ENCODE measurements around the gene SEMA3C.

DNA sequence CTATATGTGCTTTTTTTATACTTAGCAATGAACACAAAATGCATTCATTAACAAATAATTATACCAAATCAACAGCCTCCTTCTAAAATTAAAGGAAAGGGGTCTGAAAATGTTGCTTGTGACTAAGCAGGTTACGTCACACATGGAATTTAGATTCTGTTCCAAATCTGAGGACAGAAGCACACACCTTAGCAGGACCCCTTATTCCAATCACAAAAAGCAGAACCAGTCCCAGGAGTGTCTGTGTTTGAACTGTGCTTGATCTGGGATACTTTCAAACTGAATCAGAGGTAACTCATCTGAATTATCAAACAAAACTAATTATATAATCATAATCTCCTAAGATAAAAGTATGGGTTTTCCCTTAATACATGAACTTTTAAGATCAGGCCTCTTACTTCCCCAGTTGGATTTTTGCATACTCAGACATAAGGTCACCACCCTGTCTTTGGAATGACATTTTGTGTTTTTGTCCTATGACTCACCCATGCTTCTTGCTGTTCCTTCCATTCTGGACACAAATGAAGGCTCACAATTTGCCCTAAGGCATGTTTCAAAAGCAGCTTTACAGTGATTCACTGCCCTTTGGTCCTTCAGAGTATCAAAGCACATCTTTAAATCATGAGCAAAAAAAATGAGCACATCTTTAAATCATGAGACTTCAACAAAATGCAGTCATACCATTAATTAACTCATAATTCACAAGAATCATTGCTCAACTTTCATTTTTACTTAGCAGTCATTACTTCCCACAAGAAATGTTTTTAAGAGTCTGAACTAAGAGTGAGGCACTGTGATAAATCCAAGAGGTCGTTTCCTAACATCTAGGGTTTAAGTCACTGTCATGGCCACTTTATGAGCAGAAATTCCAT lies 35.5 kb downstream of the SEMA3C start:
- TF ChIP-seq, protein P1, sequence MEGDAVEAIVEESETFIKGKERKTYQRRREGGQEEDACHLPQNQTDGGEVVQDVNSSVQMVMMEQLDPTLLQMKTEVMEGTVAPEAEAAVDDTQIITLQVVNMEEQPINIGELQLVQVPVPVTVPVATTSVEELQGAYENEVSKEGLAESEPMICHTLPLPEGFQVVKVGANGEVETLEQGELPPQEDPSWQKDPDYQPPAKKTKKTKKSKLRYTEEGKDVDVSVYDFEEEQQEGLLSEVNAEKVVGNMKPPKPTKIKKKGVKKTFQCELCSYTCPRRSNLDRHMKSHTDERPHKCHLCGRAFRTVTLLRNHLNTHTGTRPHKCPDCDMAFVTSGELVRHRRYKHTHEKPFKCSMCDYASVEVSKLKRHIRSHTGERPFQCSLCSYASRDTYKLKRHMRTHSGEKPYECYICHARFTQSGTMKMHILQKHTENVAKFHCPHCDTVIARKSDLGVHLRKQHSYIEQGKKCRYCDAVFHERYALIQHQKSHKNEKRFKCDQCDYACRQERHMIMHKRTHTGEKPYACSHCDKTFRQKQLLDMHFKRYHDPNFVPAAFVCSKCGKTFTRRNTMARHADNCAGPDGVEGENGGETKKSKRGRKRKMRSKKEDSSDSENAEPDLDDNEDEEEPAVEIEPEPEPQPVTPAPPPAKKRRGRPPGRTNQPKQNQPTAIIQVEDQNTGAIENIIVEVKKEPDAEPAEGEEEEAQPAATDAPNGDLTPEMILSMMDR (IDR thresholded peaks at IDR 0.05): no peak
- TF ChIP-seq EZH2 (IDR thresholded peaks at IDR 0.05; ENCODE audit: borderline replicate concordance, insufficient read depth, low read depth, low read length, poor library complexity, severe bottlenecking): no peak

All from B cell (primary cell).